HG03175 (cell line): ENCODE results near the gene NT5E.
A peak's percentile ranks its signal among the peaks of the same experiment; 100 is the strongest.

ENCODE experiments used
- ATAC-seq: cut with Tn5 transposase; IDR thresholded peaks from one replicate; pipeline ENCODE4 v1.9.1; 2021; ENCODE audit warnings: mild to moderate bottlenecking, moderate library complexity; ENCODE audit not compliant: unreplicated experiment

Gene NT5E

GRCh38 chr6:85421181-85421580, 28.7 kb upstream of the NT5E start:
- no peak for ATAC-seq

GRCh38 chr6:85421972-85422371, 27.9 kb upstream of the NT5E start:
- ATAC-seq, result no peak

GRCh38 chr6:85422996-85423395, 26.9 kb upstream of the NT5E start:
- ATAC-seq, result no peak

- ATAC-seq, result no peak
These were observed 24.9 kb upstream of the NT5E start for GRCh38 chr6:85424981-85425380.

GRCh38 chr6:85425997-85426396, 23.9 kb upstream of the NT5E start:
- ATAC-seq, result no peak

GRCh38 chr6:85428486-85428885, 21.4 kb upstream of the NT5E start:
- ATAC-seq, result no peak

GRCh38 chr6:85429346-85429745, 20.5 kb upstream of the NT5E start:
- ATAC-seq, result no peak

GRCh38 chr6:85431271-85431670, 18.6 kb upstream of the NT5E start:
- no peak for ATAC-seq

GRCh38 chr6:85432554-85432953, 17.3 kb upstream of the NT5E start:
- ATAC-seq, result no peak

GRCh38 chr6:85435851-85436250, 14.0 kb upstream of the NT5E start:
- no peak for ATAC-seq

- no peak for ATAC-seq
These were observed 13.5 kb upstream of the NT5E start for GRCh38 chr6:85436411-85436810.

GRCh38 chr6:85436939-85437495, 12.9 kb upstream of the NT5E start:
- ATAC-seq, result no peak

- ATAC-seq, result no peak
These were observed 6.3 kb upstream of the NT5E start for GRCh38 chr6:85443349-85444117.

- ATAC-seq, result peak; percentile 69
These were observed 480 bp upstream of the NT5E start for GRCh38 chr6:85449388-85449817.

GRCh38 chr6:85451565-85452306, 1.9 kb downstream of the NT5E start:
- no peak for ATAC-seq

GRCh38 chr6:85452441-85452881, 2.6 kb downstream of the NT5E start:
- no peak for ATAC-seq

GRCh38 chr6:85453052-85453451, 3.2 kb downstream of the NT5E start:
- ATAC-seq, result no peak

GRCh38 chr6:85453490-85453889, 3.6 kb downstream of the NT5E start:
- ATAC-seq, result no peak

- no peak for ATAC-seq
These were observed 5.7 kb downstream of the NT5E start for GRCh38 chr6:85455471-85456026.

GRCh38 chr6:85456782-85457181, 6.9 kb downstream of the NT5E start:
- no peak for ATAC-seq

- ATAC-seq, result no peak
These were observed 8.3 kb downstream of the NT5E start for GRCh38 chr6:85458184-85458583.

- no peak for ATAC-seq
These were observed 8.9 kb downstream of the NT5E start for GRCh38 chr6:85458782-85459181.
